Posterior vena cava (tissue), 2 donors: Measurements from ENCODE around the gene ITGA2B. TPM values are rescaled to one million over a fixed set of nuclear protein-coding genes. Genes with fewer than 3 reads are reported as not detected.
A peak's percentile ranks its signal among the peaks of the same experiment; 100 is the strongest.
"Not testable (repeated sequence)": the region's sequence is repeated elsewhere in the genome, so short reads cannot be mapped to it uniquely, and the experiment has no call there.

Source experiments
- DNase-seq: peaks from one replicate; pipeline ENCODE4 v3.0.0-alpha.2; 2020; ENCODE audit warnings: low spot score
- intact Hi-C, 2 donors: fragments of 100-400 bp; cut with DNase I; formaldehyde crosslinking; loops; one replicate each; pipeline versions ENCODE4 v1.14.1 to v1.14.2; 2022 to 2023
- total RNA-seq, 2 donors: library from RNA; stranded (reverse); fragmentation: NEBNext Ultra II Directional; extraction: Animal tissue kit (Norgen Biotek cat#: 25700); gene quantifications; one replicate each; pipeline ENCODE4 v1.2.1, GENCODE V29; 2021
- donor health status: DM: yes; HTN: yes; CAD: no.
- donor health status: DM: yes; HTN: yes; CAD: no.

ITGA2B gene
- total RNA-seq, 2 donors from 2014 or later = 1.4 to 2.0 TPM

DNA sequence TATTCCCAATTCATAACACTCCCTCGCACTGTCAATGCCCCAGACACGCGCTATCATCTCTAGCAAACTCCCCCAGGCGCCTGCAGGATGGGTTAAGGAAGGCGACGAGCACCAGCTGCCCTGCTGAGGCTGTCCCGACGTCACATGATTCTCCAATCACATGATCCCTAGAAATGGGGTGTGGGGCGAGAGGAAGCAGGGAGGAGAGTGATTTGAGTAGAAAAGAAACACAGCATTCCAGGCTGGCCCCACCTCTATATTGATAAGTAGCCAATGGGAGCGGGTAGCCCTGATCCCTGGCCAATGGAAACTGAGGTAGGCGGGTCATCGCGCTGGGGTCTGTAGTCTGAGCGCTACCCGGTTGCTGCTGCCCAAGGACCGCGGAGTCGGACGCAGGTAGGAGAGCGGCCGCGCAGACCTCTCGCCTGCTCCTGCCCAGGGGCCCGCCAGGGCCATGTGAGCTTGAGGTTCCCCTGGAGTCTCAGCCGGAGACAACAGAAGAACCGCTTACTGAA is 44.5 kb downstream of the ITGA2B start, which contains the start of gene GRN:
GRN (plus strand) TSS at position 364 of the 515 bp plus-strand sequence. CDS start 3,863 bp downstream, outside the sequence.
- intact Hi-C loops = loop anchor here in 1 of 2 donors (1.0 kb wide), 1 partner anchor 24 kb away; no protein-coding TSS in a partner anchor
- DNase-seq = peak; percentile 96

DNA sequence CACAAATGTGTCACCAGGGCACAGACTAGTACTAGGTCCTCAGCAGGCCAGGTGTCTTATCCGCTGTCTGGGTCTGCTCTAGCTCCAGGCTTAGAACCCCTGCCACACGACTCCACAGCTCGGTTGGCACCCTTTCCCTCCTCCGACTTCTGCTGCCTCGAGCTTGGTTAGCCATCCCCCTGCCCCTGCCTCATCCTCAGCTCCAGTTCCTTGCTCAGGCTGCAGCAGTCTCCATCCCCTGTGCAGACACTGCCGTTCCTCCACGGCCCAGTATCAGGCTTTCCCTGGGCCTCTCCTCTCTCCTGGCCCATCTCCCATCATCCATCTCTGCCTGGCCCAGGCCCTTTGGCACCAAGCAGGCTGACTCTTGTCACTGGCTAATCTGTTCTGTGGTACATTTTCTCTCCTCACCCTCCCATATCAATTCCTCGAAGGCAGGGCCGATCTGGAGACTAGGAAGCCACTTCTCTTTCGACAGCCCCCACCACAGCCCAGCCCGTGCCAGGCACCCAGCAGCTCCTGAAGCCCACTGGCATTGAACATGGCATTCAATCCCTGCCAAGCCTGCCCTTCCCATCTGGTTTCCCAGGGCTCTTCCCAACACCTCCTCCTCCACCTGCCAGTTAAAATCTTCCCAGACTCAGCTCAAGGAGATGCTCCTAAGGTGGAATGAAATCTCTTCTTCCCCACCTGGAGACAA is 45.8 kb downstream of the ITGA2B start:
- DNase-seq = no peak
- intact Hi-C loops = no loop called here

GRCh38 chr17:44340553-44340952 is 48.9 kb downstream of the ITGA2B start:
- DNase-seq = not testable (repeated sequence)

GRCh38 chr17:44338702-44339101 is 50.7 kb downstream of the ITGA2B start:
- DNase-seq = no peak
- intact Hi-C loops = no loop called here

More at GRCh38 chr17:44340553-44340952, 48.9 kb downstream of the ITGA2B start:
- intact Hi-C loops = not testable (repeated sequence)

- no peak for DNase-seq
- intact Hi-C loops = no loop called here
Measured at GRCh38 chr17:44335968-44336367, 53.5 kb downstream of the ITGA2B start.

DNA sequence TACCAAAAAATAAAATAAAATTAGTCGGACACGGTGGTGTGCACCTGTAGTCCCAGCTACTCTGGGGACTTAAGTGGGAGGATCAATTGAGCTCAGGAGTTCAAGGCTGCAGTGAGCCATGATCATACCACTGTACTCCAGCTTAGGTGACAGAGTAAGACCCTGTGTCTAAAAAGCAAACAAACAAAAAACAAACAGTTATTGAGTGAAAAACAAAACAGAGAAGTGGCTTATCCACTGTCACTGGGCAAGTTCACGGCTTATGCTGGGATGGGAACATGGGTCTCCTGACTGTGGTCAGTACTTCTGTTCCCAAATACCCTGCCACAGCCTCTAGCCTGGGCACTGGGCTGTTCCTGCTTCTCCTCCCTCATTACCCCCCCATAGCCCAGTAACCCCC is 53.9 kb downstream of the ITGA2B start:
- intact Hi-C loops = no loop called here
- no peak for DNase-seq

DNA sequence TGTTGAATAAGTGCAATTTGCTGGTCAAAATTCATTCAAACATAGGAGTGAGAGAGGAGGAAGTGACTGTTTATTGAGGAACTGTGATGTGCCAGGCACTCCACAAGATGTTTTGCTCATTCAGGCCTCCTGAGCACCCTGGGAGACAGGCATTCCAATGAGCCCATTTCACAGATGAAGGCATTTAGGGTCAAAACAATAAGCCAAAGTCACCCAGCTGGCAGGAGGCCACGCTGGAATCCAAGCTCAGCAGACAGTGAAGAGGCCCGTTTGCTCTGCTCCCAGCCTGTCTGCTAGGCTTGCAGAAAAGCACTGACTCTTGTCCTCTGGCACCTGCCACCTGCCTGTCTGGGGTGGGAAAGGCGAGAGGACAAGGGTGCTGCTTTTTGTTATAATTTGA is 54.7 kb downstream of the ITGA2B start:
- no peak for DNase-seq
- intact Hi-C loops = no loop called here

GRCh38 chr17:44334315-44334714 is 55.1 kb downstream of the ITGA2B start:
- intact Hi-C loops = no loop called here
- no peak for DNase-seq

GRCh38 chr17:44333371-44333770 is 56.1 kb downstream of the ITGA2B start:
- intact Hi-C loops = no loop called here
- DNase-seq = no peak

DNA sequence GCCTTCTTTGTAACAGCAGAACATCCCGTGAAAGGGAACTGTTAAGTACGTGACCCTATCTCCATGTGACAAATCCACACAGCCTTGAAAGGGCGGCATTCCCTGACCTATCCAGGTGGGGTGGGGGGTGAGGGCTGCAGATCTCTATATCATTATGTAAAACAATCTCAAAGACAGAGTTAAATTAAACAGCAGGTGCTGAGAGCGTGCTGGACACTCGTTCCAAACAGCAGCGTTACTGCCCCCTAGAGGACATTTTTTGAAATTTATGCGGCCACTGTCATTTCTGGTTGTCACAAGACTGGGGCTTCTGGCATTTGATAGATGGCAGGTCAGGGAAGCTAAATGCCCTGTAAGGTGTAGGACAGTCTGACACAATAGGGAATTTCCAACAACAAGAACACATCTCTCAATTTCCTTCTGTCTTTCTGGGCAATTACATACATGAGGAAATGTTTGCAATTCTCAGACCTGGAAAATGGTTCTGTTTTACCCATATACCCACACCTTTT is 58.1 kb downstream of the ITGA2B start:
- DNase-seq = no peak
- intact Hi-C loops = loop anchor here in 1 of 2 donors (2.0 kb wide), 1 partner anchor 121 kb away; no protein-coding TSS in a partner anchor

GRCh38 chr17:44330263-44330662 is 59.2 kb downstream of the ITGA2B start:
- intact Hi-C loops = loop anchor here in 1 of 2 donors (2.0 kb wide), 1 partner anchor 119 kb away; no protein-coding TSS in a partner anchor
- DNase-seq = not testable (repeated sequence)

DNA sequence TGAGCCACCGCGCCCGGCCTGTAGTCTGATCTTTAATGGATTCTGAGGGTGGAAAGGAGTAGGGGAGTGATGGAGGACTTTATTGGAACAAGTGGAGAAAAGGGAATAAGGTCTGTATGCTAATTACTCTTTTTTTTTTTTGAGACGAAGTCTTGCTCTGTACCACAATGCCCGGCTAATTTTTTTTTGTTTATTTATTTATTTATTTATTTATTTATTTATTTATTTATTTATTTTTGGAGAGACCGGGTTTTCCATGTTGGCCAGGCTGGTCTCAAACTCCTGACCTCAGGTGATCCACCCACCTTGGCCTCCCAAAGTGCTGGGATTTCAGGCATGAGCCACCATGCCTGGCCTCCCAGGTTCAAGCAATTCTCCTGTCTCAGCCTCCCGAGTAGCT is 59.9 kb downstream of the ITGA2B start:
- DNase-seq, intact Hi-C loops: not testable (repeated sequence)

DNA sequence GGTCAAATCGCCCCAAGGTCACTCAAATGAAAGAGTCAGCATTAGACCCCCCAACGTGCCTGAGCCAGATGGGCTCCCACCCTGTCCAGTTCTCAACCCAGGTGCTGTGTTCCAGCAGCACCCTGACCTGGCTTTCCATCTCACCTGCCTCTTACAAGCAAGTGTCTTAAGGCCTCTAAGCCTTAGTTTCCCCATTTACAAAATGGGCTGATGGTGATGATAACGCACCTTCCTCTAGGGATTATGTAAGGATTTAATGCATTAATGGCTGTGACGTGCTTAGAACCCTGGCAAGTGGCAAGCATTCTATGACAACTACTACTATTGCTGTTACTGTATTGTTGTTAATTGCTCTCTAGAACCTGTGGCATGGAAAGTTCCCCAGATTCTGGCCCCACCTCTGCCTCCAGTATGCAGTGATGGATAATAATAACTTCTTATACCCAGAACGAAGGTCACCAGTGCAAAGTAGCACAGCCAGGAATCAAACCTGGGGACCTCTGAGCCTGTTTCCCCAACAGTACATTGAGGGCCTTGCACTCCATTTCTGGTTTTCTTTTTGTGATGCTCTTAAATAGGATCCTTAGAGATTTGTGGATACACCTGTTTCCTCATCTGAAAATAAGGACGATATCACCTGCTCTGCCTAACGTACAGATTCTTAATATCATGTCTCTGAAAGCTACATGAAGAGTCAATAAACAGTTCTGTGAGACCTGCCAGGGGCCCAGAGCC is 61.6 kb downstream of the ITGA2B start:
- no peak for DNase-seq
- intact Hi-C loops = no loop called here

GRCh38 chr17:44326861-44327444 is 62.5 kb downstream of the ITGA2B start:
- intact Hi-C loops = no loop called here
- DNase-seq = peak; percentile 99

- intact Hi-C loops = loop anchor here in 1 of 2 donors (2.0 kb wide), 1 partner anchor 112 kb away; no protein-coding TSS in a partner anchor
- peak; percentile 99 for DNase-seq
Measured at GRCh38 chr17:44324571-44325275, 64.7 kb downstream of the ITGA2B start, which contains the start of gene SLC25A39. SLC25A39 (minus strand) TSS chr17:44324823; CDS start chr17:44323562, 1,261 bp downstream.

DNA sequence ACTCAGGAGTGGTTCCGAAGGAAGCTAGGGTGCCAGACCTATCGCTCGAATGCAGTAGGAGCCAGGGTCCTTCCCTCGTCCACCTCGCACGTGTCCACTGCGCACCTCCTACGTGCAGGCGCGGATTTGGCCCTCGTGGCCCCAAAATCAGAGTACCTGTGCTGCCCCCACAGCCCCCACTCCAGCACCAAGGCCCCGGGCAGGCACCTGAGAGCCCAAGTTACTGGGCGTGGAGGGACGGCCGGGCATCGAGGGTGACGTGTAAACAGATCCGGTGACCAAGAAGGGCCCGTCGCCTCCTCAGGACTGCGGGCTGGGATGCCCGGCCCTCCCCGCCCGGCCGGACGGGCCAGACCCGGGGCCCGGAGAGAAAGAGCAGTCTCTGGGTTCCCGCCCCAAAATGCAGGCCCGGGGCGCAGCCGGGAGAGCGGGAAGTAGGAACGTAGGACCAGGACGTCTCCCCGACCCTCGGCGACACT is 65.3 kb downstream of the ITGA2B start:
- intact Hi-C loops = loop anchor here in 1 of 2 donors (2.0 kb wide), 1 partner anchor 111 kb away; no protein-coding TSS in a partner anchor
- no peak for DNase-seq

- intact Hi-C loops = loop anchor here in 1 of 2 donors (2.0 kb wide), 1 partner anchor 111 kb away; no protein-coding TSS in a partner anchor
- DNase-seq = no peak
Measured at GRCh38 chr17:44323359-44324091, 65.9 kb downstream of the ITGA2B start.
